NCI-H128 (cell line): Measurements from ENCODE around the gene CDH12.
"Not testable (repeated sequence)": the region's sequence is repeated elsewhere in the genome, so short reads cannot be mapped to it uniquely, and the experiment has no call there.

Experiments used
- DNase-seq: peaks from one replicate; lab custom pipeline; 2025; ENCODE audit not compliant: unreplicated experiment; lab: John Stamatoyannopoulos, UW

Gene CDH12

DNA sequence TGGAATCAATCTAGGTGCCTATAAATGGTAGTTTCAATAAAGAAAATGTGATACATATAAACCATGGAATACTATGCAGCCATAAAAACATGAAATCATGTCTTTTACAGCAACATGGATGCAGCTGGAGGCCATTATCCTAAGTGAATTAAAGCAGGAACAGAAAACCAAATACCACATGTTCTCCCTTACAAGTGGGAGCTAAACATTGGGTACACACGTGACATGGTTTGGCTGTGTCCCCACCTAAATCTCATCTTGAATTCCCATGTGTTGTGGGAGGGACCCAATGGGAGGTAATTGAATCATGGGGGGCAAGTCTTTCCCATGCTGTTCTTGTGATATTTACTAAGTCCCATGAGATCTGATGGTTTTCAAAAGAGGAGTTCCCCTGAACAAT, 78.9 kb downstream of the CDH12 start:
- not testable (repeated sequence) for DNase-seq

- DNase-seq: no peak
These were observed 88.4 kb downstream of the CDH12 start for GRCh38 chr5:22764736-22765135.

DNA sequence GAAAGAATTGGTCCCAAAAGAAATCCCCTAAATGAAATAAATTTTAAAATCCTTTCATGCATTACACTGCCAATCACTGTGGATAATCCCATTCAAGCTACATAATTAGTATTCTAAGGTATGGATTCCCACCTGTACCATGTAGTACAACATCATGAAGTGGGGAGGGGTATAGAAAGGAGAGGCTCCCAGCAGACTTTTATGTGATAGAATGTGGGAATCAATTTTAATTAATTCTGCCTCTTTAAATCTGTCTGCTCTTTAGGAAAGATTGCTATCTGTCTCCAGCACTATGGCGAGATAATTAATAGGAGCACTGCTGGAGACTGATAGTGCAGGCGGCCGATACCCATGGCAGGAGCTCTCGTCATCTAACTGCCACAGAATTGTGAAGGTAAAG, 95.4 kb downstream of the CDH12 start:
- DNase-seq: no peak

- DNase-seq: no peak
These were observed 99.0 kb downstream of the CDH12 start for GRCh38 chr5:22754155-22754554.

- DNase-seq: no peak
These were observed 101.6 kb downstream of the CDH12 start for GRCh38 chr5:22751536-22751935.

- no peak for DNase-seq
These were observed 116.6 kb downstream of the CDH12 start for GRCh38 chr5:22736443-22737003.

GRCh38 chr5:22734907-22735306, 118.2 kb downstream of the CDH12 start:
- no peak for DNase-seq

DNA sequence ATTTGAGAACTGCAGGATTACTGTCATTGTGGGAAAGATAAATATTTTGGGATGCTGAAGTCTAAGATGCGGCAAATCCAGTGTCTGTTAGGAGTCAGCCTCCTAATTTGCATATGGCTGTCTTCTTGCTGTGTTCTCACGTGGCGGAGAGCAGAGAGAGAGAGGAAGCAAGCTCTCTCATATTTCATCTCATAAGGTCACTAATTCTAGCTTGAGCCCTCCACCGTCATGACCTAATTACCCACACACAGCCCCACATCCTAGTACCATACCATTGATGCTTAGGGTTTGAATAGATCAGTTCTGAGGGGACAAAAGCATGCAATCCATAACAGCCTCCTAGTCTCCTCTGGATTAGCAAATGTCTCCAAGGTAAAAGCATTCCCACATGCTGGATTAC, 124.5 kb downstream of the CDH12 start:
- DNase-seq: no peak

GRCh38 chr5:22722491-22722890, 130.7 kb downstream of the CDH12 start:
- DNase-seq: no peak

- DNase-seq: no peak
These were observed 131.1 kb downstream of the CDH12 start for GRCh38 chr5:22722056-22722455.

DNA sequence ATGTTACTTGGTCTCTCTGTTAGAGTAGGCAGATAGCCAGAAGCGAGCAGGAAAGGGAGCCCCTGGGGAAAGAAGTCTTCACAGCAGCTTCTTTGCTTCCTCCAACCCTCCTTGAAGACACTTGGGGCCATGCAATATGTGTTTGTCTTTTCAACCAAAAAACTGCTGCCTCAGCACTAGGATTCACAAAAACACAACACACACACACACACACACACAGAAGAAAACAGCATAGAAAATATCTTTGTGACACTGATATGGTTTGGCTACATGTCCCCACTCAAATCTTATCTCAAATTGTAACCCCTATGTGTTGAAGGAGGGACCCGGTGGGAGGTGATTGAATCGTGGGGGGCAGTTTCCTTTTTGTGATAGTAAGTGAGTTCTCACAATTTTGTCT, 133.3 kb downstream of the CDH12 start:
- DNase-seq: no peak

GRCh38 chr5:22710660-22711059, 142.5 kb downstream of the CDH12 start:
- no peak for DNase-seq

DNA sequence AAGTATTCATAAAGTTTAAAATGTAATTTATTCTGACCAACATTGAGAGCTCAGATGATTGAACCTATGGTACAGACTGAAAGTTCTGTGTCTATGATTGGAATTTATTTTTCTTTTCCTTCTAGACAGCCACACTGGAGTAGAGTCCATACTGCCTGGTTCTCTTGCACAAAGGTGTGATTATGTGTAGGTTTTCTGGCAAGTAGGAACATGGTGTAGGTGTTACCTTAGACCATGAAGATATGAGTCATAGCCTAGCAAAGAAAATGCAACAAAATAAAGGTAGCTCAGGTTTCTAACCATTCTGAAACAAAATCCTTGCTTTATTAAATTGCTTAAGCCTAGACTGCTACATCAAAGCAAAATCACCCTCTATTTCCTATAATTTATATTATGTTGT, 143.4 kb downstream of the CDH12 start:
- no peak for DNase-seq

- no peak for DNase-seq
These were observed 144.3 kb downstream of the CDH12 start for GRCh38 chr5:22708770-22709328.

DNA sequence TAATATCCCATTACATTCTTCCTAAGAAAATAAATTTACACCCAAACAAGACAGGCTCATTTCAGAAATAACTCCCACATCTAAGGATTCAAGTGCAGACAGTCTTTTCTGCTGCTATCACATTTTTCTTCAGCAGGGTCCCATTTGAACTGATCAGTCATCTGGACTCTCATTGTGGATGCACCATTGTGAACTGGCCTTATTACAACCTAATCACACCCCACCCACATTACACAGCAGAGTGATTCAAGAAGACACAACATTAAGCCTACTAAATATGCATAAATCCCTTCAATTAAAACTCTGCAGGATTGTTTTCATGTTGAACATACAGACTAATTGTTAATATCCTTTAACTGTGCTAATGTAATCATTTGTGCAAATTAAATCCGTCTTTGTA, 146.2 kb downstream of the CDH12 start:
- DNase-seq: no peak

- DNase-seq: no peak
These were observed 153.8 kb downstream of the CDH12 start for GRCh38 chr5:22699319-22699718.

DNA sequence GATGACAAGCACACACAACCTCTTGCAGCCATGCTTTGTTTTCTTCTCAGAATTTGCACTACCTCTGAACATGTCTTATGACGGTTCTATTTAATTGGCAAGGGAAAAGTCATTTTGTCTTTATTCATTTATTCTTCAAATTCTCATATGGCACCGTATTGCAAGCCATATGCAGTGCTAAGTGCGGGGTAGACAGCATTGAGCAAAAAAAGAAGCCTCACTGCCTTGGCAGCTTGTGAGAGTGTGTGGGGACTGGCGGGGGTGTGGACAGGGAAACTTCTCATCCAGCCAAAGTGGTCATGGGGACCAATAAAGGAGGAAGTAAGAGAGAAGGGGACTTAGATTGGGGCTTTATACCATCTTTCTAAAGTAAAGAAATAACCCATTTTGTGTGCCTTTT, 160.0 kb downstream of the CDH12 start:
- DNase-seq: no peak

DNA sequence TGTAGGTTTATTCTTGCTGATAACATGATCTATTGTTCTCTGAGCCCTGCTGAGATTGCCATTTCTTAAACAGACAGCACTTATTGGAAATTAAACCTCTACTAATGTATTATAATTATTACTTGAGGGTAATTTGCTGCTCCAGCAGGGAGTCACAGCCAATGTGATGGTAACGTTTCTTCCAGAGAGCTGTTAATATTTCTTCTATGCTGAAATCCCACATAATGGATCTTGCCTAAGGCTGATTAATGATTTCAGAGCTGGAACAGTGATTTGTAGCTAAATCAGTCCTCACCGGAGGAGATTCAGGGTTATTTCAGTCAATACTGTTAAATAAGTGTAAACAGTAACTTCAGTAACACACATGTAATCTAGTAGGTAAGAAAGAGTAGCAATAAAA, 170.1 kb downstream of the CDH12 start:
- DNase-seq: no peak

- DNase-seq: no peak
These were observed 174.3 kb downstream of the CDH12 start for GRCh38 chr5:22678886-22679285.

DNA sequence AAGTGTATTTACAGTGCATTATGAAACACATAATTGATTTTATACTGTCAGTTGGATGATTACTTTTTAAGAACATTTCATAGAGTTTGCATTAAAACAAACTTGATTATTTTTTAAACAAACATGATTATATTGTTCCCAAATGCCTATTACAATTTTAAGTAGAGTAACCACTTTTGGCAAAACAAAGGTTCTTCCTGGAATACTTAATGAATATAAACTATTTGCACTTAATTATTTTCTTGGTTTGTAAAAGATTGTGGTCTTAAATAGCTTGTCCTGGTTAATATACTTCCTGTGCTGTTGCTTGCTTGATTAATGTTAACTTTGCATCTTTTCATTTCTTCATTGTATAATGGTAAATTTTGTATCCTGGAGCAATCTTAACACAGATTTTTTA, 180.0 kb downstream of the CDH12 start:
- no peak for DNase-seq

DNA sequence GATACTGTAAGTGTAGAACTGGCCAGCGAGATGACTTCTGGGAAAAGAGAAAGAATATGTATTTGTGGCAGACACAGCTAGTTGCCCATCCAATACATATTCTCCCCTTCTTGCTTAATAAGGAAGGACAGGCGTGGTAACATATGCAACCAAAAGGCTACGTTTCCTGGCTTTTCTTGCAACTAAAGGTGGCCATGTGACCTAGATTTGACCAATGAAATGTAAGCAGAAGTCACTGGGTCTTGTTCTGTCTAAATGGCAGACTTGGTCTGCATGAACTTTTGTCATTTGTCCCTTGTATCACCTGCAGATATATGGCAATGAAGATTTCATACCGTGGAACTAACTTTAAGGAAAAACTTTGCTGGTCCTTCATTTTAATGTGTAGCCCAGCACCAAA, 183.8 kb downstream of the CDH12 start:
- DNase-seq: no peak

DNA sequence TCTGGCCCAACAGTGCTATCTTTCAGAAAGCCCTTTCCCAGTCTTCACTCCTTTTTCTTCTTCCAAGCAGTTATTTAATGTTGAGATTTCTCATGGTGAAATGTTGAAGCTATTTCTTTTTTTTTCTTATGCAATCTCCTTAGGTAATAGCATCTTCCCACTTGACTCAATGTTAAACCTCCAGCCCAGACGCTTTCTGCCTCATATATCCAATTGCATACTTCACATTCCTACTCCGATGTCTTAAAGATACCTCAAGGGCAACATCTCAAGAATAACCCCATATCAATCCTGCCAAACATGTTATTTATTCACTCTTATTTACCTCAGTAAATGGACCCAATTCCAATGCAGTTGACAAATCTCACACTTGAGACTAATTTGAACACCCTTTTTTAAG, 187.3 kb downstream of the CDH12 start:
- no peak for DNase-seq

DNA sequence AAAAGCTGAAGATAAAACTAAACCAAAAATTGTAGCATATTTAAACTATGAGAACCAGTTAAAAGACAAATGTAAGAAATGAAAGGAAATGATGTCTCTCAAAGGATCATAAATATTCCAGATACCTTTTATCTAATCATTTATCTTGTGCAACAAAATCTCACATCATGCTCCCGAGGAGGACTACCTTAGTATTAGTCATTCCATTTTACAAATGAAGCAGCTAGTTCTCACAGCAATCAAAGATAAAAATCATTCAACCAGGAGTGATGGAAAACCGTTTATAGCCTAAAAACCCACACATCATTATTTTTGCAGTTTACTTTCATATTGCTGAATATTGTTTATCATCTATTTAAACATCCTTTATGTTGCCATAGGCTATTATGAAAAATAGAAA, 190.0 kb downstream of the CDH12 start:
- DNase-seq: no peak
